ENCODE results near the gene BCKDK. TPM values are rescaled to one million over a fixed set of nuclear protein-coding genes. Genes with fewer than 3 reads are reported as not detected.
A peak's percentile ranks its signal among the peaks of the same experiment; 100 is the strongest.

Gene BCKDK
- total and polyA plus RNA-seq, 2 donors (not counting 3 experiments of a cell fraction or from before 2014, with no cell fraction given): 57.8 to 78.3 TPM

- no TSS peak for BruUV-seq (replicated peaks)
- intact Hi-C loops (cut with micrococcal nuclease): loop anchor here (2.0 to 10.0 kb wide), 2 partner anchors 13 to 793 kb away; no protein-coding TSS in a partner anchor
- CTCF ChIA-PET: no interaction called here
- no peaks in the 10 kb centered on the region for H3K9me1 ChIP-seq (replicated peaks; ENCODE audit: control insufficient read depth, extremely low read depth, insufficient read depth, low read length)
- H3K36me3 ChIP-seq (ENCODE audit: control insufficient read depth in 2 of 2, extremely low read depth in 1 of 2, insufficient read depth in 2 of 2, low read length in 2 of 2): peaks cover 0 to 3% of the 10 kb centered on the region in 2 experiments
- peak overlapping the region; percentile 97 for H3K9ac ChIP-seq (replicated peaks; ENCODE audit: extremely low read depth, insufficient read depth, low read length)
- POLR2A ChIA-PET: interaction anchor here (1.0 kb wide), 1 partner anchor 109 kb away, joined by 3 read pairs; no protein-coding TSS in a partner anchor
- H3K4me2 ChIP-seq (ENCODE audit: insufficient read depth, low read length): peak overlapping the region; percentile 93
- H3K9me3 ChIP-seq (replicated peaks; ENCODE audit: control insufficient read depth, insufficient read depth, low read length): no peaks in the 10 kb centered on the region
- peaks cover 55% of the 10 kb centered on the region for H3K79me2 ChIP-seq (ENCODE audit: control insufficient read depth, insufficient read depth, low read length)
- H3K27me3 ChIP-seq (ENCODE audit: control insufficient read depth in 2 of 2, insufficient read depth in 2 of 2, low read length in 2 of 2): no peaks in the 10 kb centered on the region
- H2AFZ ChIP-seq (ENCODE audit: low read depth, low read length): no peak overlapping the region
- peak; percentile 21 for DNase-seq (ENCODE audit: low read depth, low spot score)
- H3K27ac ChIP-seq (ENCODE audit: insufficient read depth, low read depth, low read length): peak overlapping the region; percentile 86
- H3K4me1 ChIP-seq (ENCODE audit: control insufficient read depth, extremely low read depth, insufficient read depth, low read length): peaks cover 14% of the 10 kb centered on the region
- TF ChIP-seq GATA2 (IDR thresholded peaks at IDR 0.05; ENCODE audit: insufficient read depth, insufficient read length, low read depth, low read length) (no peak), MYC (IDR thresholded peaks at IDR 0.05; ENCODE audit: low read depth, low read length) (no peak), POLR2A (IDR thresholded peaks at IDR 0.05; ENCODE audit: low read depth, low read length) (no peak), POLR2AphosphoS5 (IDR thresholded peaks at IDR 0.05; ENCODE audit: insufficient read depth, low read depth, low read length) (no peak), FOS (IDR thresholded peaks at IDR 0.05; ENCODE audit: borderline replicate concordance, insufficient read depth, low read length) (no peak), EZH2 (IDR thresholded peaks at IDR 0.05; ENCODE audit: borderline replicate concordance, low read depth, low read length, severe bottlenecking) (no peak), JUN (IDR thresholded peaks at IDR 0.05; ENCODE audit: borderline replicate concordance, insufficient read depth, insufficient read length, low read depth) (no peak)
- TF ChIP-seq, protein P1, sequence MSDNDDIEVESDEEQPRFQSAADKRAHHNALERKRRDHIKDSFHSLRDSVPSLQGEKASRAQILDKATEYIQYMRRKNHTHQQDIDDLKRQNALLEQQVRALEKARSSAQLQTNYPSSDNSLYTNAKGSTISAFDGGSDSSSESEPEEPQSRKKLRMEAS (IDR thresholded peaks at IDR 0.05; ENCODE audit: insufficient read depth, insufficient read length): no peak
- TF ChIP-seq, protein P2, sequence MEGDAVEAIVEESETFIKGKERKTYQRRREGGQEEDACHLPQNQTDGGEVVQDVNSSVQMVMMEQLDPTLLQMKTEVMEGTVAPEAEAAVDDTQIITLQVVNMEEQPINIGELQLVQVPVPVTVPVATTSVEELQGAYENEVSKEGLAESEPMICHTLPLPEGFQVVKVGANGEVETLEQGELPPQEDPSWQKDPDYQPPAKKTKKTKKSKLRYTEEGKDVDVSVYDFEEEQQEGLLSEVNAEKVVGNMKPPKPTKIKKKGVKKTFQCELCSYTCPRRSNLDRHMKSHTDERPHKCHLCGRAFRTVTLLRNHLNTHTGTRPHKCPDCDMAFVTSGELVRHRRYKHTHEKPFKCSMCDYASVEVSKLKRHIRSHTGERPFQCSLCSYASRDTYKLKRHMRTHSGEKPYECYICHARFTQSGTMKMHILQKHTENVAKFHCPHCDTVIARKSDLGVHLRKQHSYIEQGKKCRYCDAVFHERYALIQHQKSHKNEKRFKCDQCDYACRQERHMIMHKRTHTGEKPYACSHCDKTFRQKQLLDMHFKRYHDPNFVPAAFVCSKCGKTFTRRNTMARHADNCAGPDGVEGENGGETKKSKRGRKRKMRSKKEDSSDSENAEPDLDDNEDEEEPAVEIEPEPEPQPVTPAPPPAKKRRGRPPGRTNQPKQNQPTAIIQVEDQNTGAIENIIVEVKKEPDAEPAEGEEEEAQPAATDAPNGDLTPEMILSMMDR (IDR thresholded peaks at IDR 0.05; ENCODE audit: extremely low read depth in 1 of 2, insufficient read depth in 1 of 2, low read depth in 1 of 2, low read length in 2 of 2): no peak
- dilution Hi-C loops (cut with MboI; ENCODE audit: extremely low pct_ligation_motif_present, low sequenced_read_pairs): no loop called here
- peak overlapping the region in 2 of 3 experiments; percentile 87 for H3K4me3 ChIP-seq (replicated peaks in 1 of 3; ENCODE audit: insufficient read depth in 1 of 3, low read depth in 1 of 3, low read length in 3 of 3)
- peak; percentile 59 for FAIRE-seq
- H4K20me1 ChIP-seq (replicated peaks; ENCODE audit: control insufficient read depth, extremely low read depth, insufficient read depth, low read length): no peaks in the 10 kb centered on the region
Observed at GRCh38 chr16:31071861-31072260, 36.3 kb upstream of the BCKDK start.

Data from endothelial cell of umbilical vein (primary cell).